SK-N-SH (cell line): ENCODE results near the gene NAPB. TPM values are rescaled to one million over a fixed set of nuclear protein-coding genes. Genes with fewer than 3 reads are reported as not detected.

ENCODE experiments used
- CTCF ChIA-PET: fragments of 300-600, 350-600 bp; formaldehyde crosslinking; extraction: SDS; loops from one replicate; lab custom pipeline; 2021; lab: Yijun Ruan, JAX
- POLR2A ChIA-PET: fragments of 350-600 bp; sonication (Branson Sonifier 250); formaldehyde crosslinking; extraction: SDS; loops from one replicate; lab custom pipeline; 2020; ENCODE audit warnings: antibody characterized with exemption, inconsistent platforms; lab: Yijun Ruan, JAX
- DNase-seq: peaks from one replicate; pipeline ENCODE4 v3.0.0; 2012
- H2AFZ ChIP-seq: fragments of 200-600 bp; sonication (generic); 2 replicates; pipeline ENCODE4 v1.8.1; 2016; ENCODE audit warnings: antibody characterized with exemption, mild to moderate bottlenecking, low read depth
- H3F3A ChIP-seq: fragments of 200-600 bp; sonication (generic); replicated peaks from 2 replicates; pipeline ENCODE3; 2016; ENCODE audit warnings: antibody characterized with exemption, mild to moderate bottlenecking; ENCODE audit not compliant: insufficient read depth
- H3K27ac ChIP-seq, 2 experiments: fragments of 200-500 bp in 1 of 2; fragments of 200-600 bp in 1 of 2; sonication (Bioruptor generic) in 1 of 2; sonication (generic), shearing (Covaris generic) in 1 of 2; 2 replicates each; pipeline versions ENCODE4 v1.5.1 to v1.6.1; 2014 to 2016; ENCODE audit warnings: low read depth in 2 of 2, inconsistent platforms in 1 of 2, low read length in 1 of 2, mild to moderate bottlenecking in 1 of 2, mixed read lengths in 1 of 2
- H3K27me3 ChIP-seq: fragments of 200-600 bp; sonication (generic), shearing (Covaris generic); 2 replicates; pipeline ENCODE4 v1.6.1; 2016; ENCODE audit warnings: mixed run types; ENCODE audit not compliant: insufficient read depth
- H3K36me3 ChIP-seq, 2 experiments: fragments of 200-500 bp in 1 of 2; fragments of 200-600 bp in 1 of 2; sonication (Bioruptor generic) in 1 of 2; sonication (generic) in 1 of 2; replicated peaks in 1 of 2; 2 replicates each; pipeline versions ENCODE3 to v1.5.1; 2014 to 2016; ENCODE audit warnings: low read length in 1 of 2, mild to moderate bottlenecking in 1 of 2; ENCODE audit not compliant: insufficient read depth in 2 of 2, control insufficient read depth in 1 of 2
- H3K4me1 ChIP-seq, 2 experiments: fragments of 200-500 bp in 1 of 2; fragments of 200-600 bp in 1 of 2; sonication (Bioruptor generic) in 1 of 2; sonication (generic), shearing (Covaris generic) in 1 of 2; 2 replicates each; pipeline versions ENCODE4 v1.5.1 to v1.6.1; 2014 to 2016; ENCODE audit warnings: low read depth in 1 of 2, low read length in 1 of 2, mixed run types in 1 of 2; ENCODE audit not compliant: insufficient read depth in 2 of 2, control insufficient read depth in 1 of 2
- H3K4me2 ChIP-seq: fragments of 200-600 bp; sonication (generic), shearing (Covaris generic); 2 replicates; pipeline ENCODE4 v1.6.1; 2017; ENCODE audit warnings: mixed run types
- H3K4me3 ChIP-seq, 2 experiments: fragments of 200-500 bp in 1 of 2; fragments of 200-600 bp in 1 of 2; sonication (Bioruptor generic) in 1 of 2; sonication (generic), shearing (Covaris generic) in 1 of 2; 2 replicates each; pipeline versions ENCODE4 v1.5.1 to v1.8.1; 2014 to 2016; ENCODE audit warnings: low read depth in 2 of 2, inconsistent platforms in 1 of 2, low read length in 1 of 2, mild to moderate bottlenecking in 1 of 2, mixed read lengths in 1 of 2, moderate library complexity in 1 of 2
- H3K79me2 ChIP-seq: fragments of 200-600 bp; sonication (generic); 2 replicates; pipeline ENCODE4 v1.8.1; 2017; ENCODE audit warnings: mild to moderate bottlenecking; ENCODE audit not compliant: insufficient read depth
- H3K9ac ChIP-seq: fragments of 200-600 bp; sonication (generic); 2 replicates; pipeline ENCODE4 v1.6.1; 2017; ENCODE audit warnings: mixed run types
- H3K9me2 ChIP-seq: fragments of 200-600 bp; sonication (generic); 2 replicates; pipeline ENCODE4 v1.6.1; 2017; ENCODE audit warnings: mixed run types
- H3K9me3 ChIP-seq: fragments of 200-600 bp; sonication (generic); 2 replicates; pipeline ENCODE4 v1.6.1; 2017; ENCODE audit warnings: mixed run types, mild to moderate bottlenecking, moderate library complexity
- H4K20me1 ChIP-seq: fragments of 200-600 bp; sonication (generic); 2 replicates; pipeline ENCODE4 v1.6.1; 2017; ENCODE audit warnings: mild to moderate bottlenecking, mixed run types; ENCODE audit not compliant: insufficient read depth
- ELF1 ChIP-seq: IDR thresholded peaks from 2 replicates; pipeline ENCODE4 v1.4.0; 2012
- FOXM1 ChIP-seq: IDR thresholded peaks from 2 replicates; pipeline ENCODE4 v1.4.0; 2012; ENCODE audit warnings: low read depth, mild to moderate bottlenecking
- GABPA ChIP-seq: IDR thresholded peaks from 2 replicates; pipeline ENCODE4 v1.4.0; 2012; ENCODE audit warnings: low read depth, mild to moderate bottlenecking
- GATA2 ChIP-seq: sonication (generic); formaldehyde crosslinking; IDR thresholded peaks from 2 replicates; pipeline ENCODE4 v1.5.0; 2020; ENCODE audit warnings: mild to moderate bottlenecking, missing genetic modification reagents
- JUND ChIP-seq: IDR thresholded peaks from 2 replicates; pipeline ENCODE4 v1.4.0; 2012
- MXI1 ChIP-seq: IDR thresholded peaks from 2 replicates; pipeline ENCODE4 v1.6.1; 2012; ENCODE audit warnings: mild to moderate bottlenecking, low read depth, low read length, improper control_type of control experiment
- POLR2AphosphoS5 ChIP-seq: IDR thresholded peaks from 2 replicates; pipeline ENCODE4 v1.6.1; 2012; ENCODE audit warnings: low read depth, low read length
- RAD21 ChIP-seq: IDR thresholded peaks from 2 replicates; pipeline ENCODE4 v1.6.1; 2012; ENCODE audit warnings: mild to moderate bottlenecking, low read length
- RXRA ChIP-seq: IDR thresholded peaks from 2 replicates; pipeline ENCODE4 v1.4.0; 2012; ENCODE audit warnings: low read depth, mild to moderate bottlenecking, borderline replicate concordance
- YY1 ChIP-seq: IDR thresholded peaks from 2 replicates; pipeline ENCODE4 v1.4.0; 2012; ENCODE audit warnings: low read depth, mild to moderate bottlenecking
- WGBS: methylation state at CpG from one replicate; pipeline ENCODE4 v1.1.6; 2017; ENCODE audit warnings: low lambda C conversion rate; 5-methylcytosine and 5-hydroxymethylcytosine counted together
- polyA plus RNA-seq, 3 experiments: library from polyadenylated mRNA; depleted of rRNA; stranded (reverse); fragments of >200 nt; gene quantifications; 2 replicates each; pipeline ENCODE4 v1.2.3, GENCODE V29; 2012
- TF ChIP-seq, protein P1 (sequence below): IDR thresholded peaks from 2 replicates; pipeline ENCODE4 v1.4.0; 2012; ENCODE audit warnings: low read depth, borderline replicate concordance
- TF ChIP-seq, protein P2 (sequence below): IDR thresholded peaks from 2 replicates; pipeline ENCODE4 v1.6.1; 2012; ENCODE audit warnings: mild to moderate bottlenecking, low read depth, low read length, moderate library complexity
- TF ChIP-seq, protein P3 (sequence below): IDR thresholded peaks from 2 replicates; pipeline ENCODE4 v1.4.0; 2012; ENCODE audit warnings: low read depth, borderline replicate concordance
- TF ChIP-seq, protein P4 (sequence below): fragments of 150-350 bp; IDR thresholded peaks from 2 replicates; pipeline ENCODE4 v1.6.1; 2017; ENCODE audit warnings: antibody characterized with exemption, low read length, low read depth, borderline replicate concordance
- TF ChIP-seq, protein P5 (sequence below): fragments of 200-600 bp; sonication (generic); IDR thresholded peaks from 2 replicates; pipeline ENCODE4 v1.6.1; 2017; ENCODE audit warnings: antibody characterized with exemption, mild to moderate bottlenecking, moderate library complexity

Gene NAPB
- polyA plus RNA-seq, 1 of the 3 experiments (the other 2 are of a cell fraction), result 3.0 TPM

DNA sequence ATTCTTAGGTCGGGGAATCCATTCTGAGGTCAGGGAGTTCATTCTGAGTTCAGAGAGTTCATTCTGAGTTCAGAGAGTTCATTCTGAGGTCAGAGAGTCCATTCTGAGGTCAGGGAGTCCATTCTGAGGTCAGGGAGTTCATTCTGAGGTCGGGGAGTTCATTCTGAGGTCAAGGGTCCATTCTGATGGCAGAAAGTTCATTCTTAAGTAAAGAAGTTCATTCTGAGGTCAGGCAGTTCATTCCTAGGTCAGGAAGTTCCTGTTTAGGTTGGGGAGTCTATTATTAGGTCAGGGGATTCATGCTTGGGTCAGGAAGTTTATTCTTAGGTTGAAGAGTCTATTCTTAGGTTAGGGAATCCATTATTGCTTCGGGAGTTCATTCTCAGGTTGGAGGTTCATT, 87.2 kb downstream of the NAPB start:
- TF ChIP-seq RXRA, result no peak
- TF ChIP-seq MXI1, result no peak
- TF ChIP-seq GABPA, result no peak
- no peak for TF ChIP-seq JUND
- TF ChIP-seq FOXM1, result no peak
- TF ChIP-seq YY1, result no peak
- TF ChIP-seq, protein P1, sequence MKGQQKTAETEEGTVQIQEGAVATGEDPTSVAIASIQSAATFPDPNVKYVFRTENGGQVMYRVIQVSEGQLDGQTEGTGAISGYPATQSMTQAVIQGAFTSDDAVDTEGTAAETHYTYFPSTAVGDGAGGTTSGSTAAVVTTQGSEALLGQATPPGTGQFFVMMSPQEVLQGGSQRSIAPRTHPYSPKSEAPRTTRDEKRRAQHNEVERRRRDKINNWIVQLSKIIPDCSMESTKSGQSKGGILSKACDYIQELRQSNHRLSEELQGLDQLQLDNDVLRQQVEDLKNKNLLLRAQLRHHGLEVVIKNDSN, result no peak
- TF ChIP-seq, protein P2, sequence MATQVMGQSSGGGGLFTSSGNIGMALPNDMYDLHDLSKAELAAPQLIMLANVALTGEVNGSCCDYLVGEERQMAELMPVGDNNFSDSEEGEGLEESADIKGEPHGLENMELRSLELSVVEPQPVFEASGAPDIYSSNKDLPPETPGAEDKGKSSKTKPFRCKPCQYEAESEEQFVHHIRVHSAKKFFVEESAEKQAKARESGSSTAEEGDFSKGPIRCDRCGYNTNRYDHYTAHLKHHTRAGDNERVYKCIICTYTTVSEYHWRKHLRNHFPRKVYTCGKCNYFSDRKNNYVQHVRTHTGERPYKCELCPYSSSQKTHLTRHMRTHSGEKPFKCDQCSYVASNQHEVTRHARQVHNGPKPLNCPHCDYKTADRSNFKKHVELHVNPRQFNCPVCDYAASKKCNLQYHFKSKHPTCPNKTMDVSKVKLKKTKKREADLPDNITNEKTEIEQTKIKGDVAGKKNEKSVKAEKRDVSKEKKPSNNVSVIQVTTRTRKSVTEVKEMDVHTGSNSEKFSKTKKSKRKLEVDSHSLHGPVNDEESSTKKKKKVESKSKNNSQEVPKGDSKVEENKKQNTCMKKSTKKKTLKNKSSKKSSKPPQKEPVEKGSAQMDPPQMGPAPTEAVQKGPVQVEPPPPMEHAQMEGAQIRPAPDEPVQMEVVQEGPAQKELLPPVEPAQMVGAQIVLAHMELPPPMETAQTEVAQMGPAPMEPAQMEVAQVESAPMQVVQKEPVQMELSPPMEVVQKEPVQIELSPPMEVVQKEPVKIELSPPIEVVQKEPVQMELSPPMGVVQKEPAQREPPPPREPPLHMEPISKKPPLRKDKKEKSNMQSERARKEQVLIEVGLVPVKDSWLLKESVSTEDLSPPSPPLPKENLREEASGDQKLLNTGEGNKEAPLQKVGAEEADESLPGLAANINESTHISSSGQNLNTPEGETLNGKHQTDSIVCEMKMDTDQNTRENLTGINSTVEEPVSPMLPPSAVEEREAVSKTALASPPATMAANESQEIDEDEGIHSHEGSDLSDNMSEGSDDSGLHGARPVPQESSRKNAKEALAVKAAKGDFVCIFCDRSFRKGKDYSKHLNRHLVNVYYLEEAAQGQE, result no peak
- Histone ChIP-seq H3K4me1 (no peaks in the 10 kb centered on the region; a peak in 1 of 4 replicates), H3K4me2 (no peak overlapping the region), H3K27ac (no peak overlapping the region), H3K4me3 (no peak overlapping the region), H2AFZ (no peak overlapping the region), H3F3A (no peaks in the 10 kb centered on the region), H4K20me1 (no peaks in the 10 kb centered on the region), H3K9me2 (no peaks in the 10 kb centered on the region), H3K79me2 (no peaks in the 10 kb centered on the region), H3K36me3 (no peaks in the 10 kb centered on the region), H3K9me3 (no peaks in the 10 kb centered on the region), H3K9ac (no peak overlapping the region), H3K27me3 (no peaks in the 10 kb centered on the region; the same call in 1 of the 2 replicates)
- CTCF ChIA-PET, result no interaction called here
- POLR2A ChIA-PET, result no interaction called here
- no peak for DNase-seq
- 3% methylated on average over 3 of the region's 3 CpGs for WGBS

DNA sequence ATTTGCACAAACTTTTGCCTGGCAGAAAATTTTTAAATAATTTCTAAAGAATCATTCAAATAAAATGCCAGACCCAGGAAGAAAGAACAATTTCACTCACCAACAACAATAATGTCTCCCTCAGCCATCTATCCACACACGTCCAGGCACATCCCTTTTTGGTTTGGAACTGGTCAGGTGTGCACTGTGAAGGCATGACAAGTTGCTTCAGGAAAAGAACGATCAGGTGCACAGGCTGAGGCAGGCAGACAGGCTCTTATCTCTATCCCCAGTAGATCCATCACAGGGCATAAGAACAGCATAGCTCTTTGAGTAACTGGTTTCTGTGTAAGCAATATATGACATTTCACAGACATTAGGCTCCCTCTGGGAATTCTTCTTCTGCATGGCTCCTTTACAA, 88.8 kb downstream of the NAPB start:
- no peaks in the 10 kb centered on the region for H3K36me3 ChIP-seq
- no peaks in the 10 kb centered on the region for H3F3A ChIP-seq
- H3K9me3 ChIP-seq, result no peaks in the 10 kb centered on the region
- H3K4me1 ChIP-seq, result no peaks in the 10 kb centered on the region; a peak in 1 of 4 replicates
- ChIA-PET POLR2A (no interaction called here), CTCF (interaction anchor here (0.9 to 1.3 kb wide), 2 partner anchors 9 to 641 kb away, joined by 3 to 7 read pairs; no protein-coding TSS in a partner anchor)
- no peaks in the 10 kb centered on the region for H3K9me2 ChIP-seq
- H2AFZ ChIP-seq, result no peak overlapping the region
- no peak overlapping the region for H3K27ac ChIP-seq
- H3K9ac ChIP-seq, result no peak overlapping the region
- H3K4me2 ChIP-seq, result no peak overlapping the region
- H4K20me1 ChIP-seq, result no peaks in the 10 kb centered on the region
- H3K4me3 ChIP-seq, result no peak overlapping the region
- H3K27me3 ChIP-seq, result no peaks in the 10 kb centered on the region; the same call in 1 of the 2 replicates
- no peak for DNase-seq
- 6% methylated on average over 2 of the region's 2 CpGs for whole genome bisulfite sequencing
- H3K79me2 ChIP-seq, result no peaks in the 10 kb centered on the region
- no peak for TF ChIP-seq JUND
- TF ChIP-seq, protein P1, result no peak
- TF ChIP-seq YY1, result no peak
- no peak for TF ChIP-seq RAD21
- TF ChIP-seq, protein P3, sequence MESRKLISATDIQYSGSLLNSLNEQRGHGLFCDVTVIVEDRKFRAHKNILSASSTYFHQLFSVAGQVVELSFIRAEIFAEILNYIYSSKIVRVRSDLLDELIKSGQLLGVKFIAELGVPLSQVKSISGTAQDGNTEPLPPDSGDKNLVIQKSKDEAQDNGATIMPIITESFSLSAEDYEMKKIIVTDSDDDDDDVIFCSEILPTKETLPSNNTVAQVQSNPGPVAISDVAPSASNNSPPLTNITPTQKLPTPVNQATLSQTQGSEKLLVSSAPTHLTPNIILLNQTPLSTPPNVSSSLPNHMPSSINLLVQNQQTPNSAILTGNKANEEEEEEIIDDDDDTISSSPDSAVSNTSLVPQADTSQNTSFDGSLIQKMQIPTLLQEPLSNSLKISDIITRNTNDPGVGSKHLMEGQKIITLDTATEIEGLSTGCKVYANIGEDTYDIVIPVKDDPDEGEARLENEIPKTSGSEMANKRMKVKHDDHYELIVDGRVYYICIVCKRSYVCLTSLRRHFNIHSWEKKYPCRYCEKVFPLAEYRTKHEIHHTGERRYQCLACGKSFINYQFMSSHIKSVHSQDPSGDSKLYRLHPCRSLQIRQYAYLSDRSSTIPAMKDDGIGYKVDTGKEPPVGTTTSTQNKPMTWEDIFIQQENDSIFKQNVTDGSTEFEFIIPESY, result no peak
- TF ChIP-seq, protein P4, sequence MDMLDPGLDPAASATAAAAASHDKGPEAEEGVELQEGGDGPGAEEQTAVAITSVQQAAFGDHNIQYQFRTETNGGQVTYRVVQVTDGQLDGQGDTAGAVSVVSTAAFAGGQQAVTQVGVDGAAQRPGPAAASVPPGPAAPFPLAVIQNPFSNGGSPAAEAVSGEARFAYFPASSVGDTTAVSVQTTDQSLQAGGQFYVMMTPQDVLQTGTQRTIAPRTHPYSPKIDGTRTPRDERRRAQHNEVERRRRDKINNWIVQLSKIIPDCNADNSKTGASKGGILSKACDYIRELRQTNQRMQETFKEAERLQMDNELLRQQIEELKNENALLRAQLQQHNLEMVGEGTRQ, result no peak
- TF ChIP-seq ELF1, result no peak
- TF ChIP-seq, protein P5, sequence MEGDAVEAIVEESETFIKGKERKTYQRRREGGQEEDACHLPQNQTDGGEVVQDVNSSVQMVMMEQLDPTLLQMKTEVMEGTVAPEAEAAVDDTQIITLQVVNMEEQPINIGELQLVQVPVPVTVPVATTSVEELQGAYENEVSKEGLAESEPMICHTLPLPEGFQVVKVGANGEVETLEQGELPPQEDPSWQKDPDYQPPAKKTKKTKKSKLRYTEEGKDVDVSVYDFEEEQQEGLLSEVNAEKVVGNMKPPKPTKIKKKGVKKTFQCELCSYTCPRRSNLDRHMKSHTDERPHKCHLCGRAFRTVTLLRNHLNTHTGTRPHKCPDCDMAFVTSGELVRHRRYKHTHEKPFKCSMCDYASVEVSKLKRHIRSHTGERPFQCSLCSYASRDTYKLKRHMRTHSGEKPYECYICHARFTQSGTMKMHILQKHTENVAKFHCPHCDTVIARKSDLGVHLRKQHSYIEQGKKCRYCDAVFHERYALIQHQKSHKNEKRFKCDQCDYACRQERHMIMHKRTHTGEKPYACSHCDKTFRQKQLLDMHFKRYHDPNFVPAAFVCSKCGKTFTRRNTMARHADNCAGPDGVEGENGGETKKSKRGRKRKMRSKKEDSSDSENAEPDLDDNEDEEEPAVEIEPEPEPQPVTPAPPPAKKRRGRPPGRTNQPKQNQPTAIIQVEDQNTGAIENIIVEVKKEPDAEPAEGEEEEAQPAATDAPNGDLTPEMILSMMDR, result no peak
- no peak for TF ChIP-seq POLR2AphosphoS5
- no peak for TF ChIP-seq GATA2 (CRISPR knock-in tag)
